ENCODE measurements around the gene ELMOD3. TPM values are rescaled to one million over a fixed set of nuclear protein-coding genes. Genes with fewer than 3 reads are reported as not detected.

ELMOD3 gene
- total RNA-seq, 2 donors from 2014 or later = 12.4 to 18.9 TPM

DNA sequence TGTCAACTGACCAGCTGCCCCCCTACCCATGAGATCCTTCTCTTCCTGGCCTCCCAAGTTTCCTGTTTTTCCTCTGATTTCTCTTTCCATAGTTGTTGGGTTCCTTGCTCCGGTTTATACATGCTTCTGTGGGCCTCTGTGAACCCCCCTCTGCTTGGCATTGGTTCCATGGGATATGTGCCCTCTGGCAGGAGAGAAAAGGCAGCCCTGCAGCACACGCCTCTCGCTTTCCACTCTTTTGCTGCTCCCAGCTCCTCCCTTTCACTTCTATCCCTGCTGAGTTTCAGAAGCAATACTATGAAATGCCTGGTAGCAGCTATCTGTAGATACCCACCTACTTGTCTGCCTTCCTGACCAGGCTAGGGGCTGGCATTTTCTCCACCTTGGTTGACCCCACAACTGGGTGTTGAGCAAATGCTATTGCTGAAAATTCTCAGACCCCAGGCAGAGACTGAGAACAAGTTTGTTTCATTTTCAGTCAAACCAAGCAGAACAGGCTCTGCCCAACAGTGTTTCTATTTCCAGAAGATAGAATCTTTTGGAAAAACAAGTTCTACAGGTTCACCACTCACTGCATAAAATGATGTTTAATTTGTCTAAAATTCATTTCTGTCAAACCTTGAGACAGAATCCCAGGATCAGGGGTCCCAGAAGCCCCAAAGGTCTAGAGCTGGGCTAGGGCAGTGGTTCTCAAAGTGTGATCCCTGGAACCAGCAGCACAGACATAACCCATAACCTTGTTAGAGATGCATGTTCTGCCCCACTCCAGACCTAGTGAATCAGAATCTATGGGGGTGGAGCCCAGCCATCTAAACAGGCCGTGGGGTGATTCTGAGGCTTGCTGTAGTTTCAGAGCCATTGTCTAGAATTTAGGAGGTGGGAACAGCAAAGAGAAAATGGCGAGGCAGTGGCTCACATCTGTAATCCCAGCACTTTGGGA lies 42.2 kb downstream of the ELMOD3 start:
- no peak overlapping the region for H3K4me3 Mint-ChIP-seq
- TF ChIP-seq, protein P1, sequence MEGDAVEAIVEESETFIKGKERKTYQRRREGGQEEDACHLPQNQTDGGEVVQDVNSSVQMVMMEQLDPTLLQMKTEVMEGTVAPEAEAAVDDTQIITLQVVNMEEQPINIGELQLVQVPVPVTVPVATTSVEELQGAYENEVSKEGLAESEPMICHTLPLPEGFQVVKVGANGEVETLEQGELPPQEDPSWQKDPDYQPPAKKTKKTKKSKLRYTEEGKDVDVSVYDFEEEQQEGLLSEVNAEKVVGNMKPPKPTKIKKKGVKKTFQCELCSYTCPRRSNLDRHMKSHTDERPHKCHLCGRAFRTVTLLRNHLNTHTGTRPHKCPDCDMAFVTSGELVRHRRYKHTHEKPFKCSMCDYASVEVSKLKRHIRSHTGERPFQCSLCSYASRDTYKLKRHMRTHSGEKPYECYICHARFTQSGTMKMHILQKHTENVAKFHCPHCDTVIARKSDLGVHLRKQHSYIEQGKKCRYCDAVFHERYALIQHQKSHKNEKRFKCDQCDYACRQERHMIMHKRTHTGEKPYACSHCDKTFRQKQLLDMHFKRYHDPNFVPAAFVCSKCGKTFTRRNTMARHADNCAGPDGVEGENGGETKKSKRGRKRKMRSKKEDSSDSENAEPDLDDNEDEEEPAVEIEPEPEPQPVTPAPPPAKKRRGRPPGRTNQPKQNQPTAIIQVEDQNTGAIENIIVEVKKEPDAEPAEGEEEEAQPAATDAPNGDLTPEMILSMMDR (conservative IDR thresholded peaks at IDR 0.05) = no peak
- no peaks in the 10 kb centered on the region for H3K9me3 Mint-ChIP-seq
- no peak for DNase-seq
- H3K4me1 Mint-ChIP-seq = no peaks in the 10 kb centered on the region
- no peaks in the 10 kb centered on the region for H3K9me3 ChIP-seq (ENCODE audit: control insufficient read depth, low read length)
- peaks cover 7% of the 10 kb centered on the region for H3K36me3 ChIP-seq (ENCODE audit: control insufficient read depth, insufficient read depth, low read length)
- peaks cover 42% of the 10 kb centered on the region for H3K36me3 Mint-ChIP-seq (ENCODE audit: low read depth)
- H3K27ac ChIP-seq (ENCODE audit: low read depth, low read length) = no peak overlapping the region
- H3K27ac Mint-ChIP-seq = peak overlapping the region; percentile 21
- H3K4me3 ChIP-seq (ENCODE audit: low read length) = no peak overlapping the region
- 89 to 93% methylated on average over 2 to 5 of the region's 5 CpGs for WGBS, 2 experiments (ENCODE audit: insufficient coverage in 1 of 2, insufficient read length in 1 of 2)
- no peaks in the 10 kb centered on the region for H3K27me3 Mint-ChIP-seq (ENCODE audit: insufficient read depth)
- no peaks in the 10 kb centered on the region for H3K27me3 ChIP-seq (ENCODE audit: control insufficient read depth, insufficient read depth, low read length, poor library complexity, severe bottlenecking)
- H3K4me1 ChIP-seq (ENCODE audit: control insufficient read depth, insufficient read depth, low read length) = no peaks in the 10 kb centered on the region
- H3K9ac ChIP-seq (ENCODE audit: extremely low read depth, low read length, poor library complexity, severe bottlenecking) = no peak overlapping the region

DNA sequence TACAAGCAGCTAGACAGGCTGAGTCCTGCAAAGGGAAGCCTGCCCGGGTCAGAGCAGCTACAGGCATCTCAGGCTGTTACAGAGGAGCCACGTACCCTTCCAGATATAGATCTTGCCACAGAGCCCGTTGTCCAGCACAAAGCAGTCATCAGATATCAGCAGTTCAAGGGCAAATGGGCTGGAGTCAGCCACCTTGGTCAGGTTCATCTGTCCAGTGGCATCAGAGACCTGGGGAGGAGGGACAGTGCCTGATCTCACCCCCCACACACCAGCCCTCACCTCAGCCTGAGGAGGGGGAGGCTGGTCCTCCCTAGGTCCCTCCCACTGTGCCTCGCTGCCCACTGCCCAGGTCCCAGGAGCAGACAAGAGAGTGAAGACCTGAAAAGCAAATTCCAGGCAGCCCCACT lies 43.4 kb downstream of the ELMOD3 start:
- no peak overlapping the region for H3K27ac Mint-ChIP-seq
- 88 to 91% methylated on average over 4 of the region's 4 CpGs for WGBS, 2 experiments (ENCODE audit: insufficient coverage in 1 of 2, insufficient read length in 1 of 2)
- H3K4me3 Mint-ChIP-seq = no peak overlapping the region
- peaks cover 43% of the 10 kb centered on the region for H3K36me3 Mint-ChIP-seq (ENCODE audit: low read depth)
- no peaks in the 10 kb centered on the region for H3K4me1 Mint-ChIP-seq
- H3K9me3 Mint-ChIP-seq = no peaks in the 10 kb centered on the region
- H3K27ac ChIP-seq (ENCODE audit: low read depth, low read length) = no peak overlapping the region
- no peaks in the 10 kb centered on the region for H3K27me3 ChIP-seq (ENCODE audit: control insufficient read depth, insufficient read depth, low read length, poor library complexity, severe bottlenecking)
- TF ChIP-seq, protein P1 (conservative IDR thresholded peaks at IDR 0.05) = no peak
- H3K9me3 ChIP-seq (ENCODE audit: control insufficient read depth, low read length) = no peaks in the 10 kb centered on the region
- no peak for DNase-seq
- no peak overlapping the region for H3K9ac ChIP-seq (ENCODE audit: extremely low read depth, low read length, poor library complexity, severe bottlenecking)
- peaks cover 7% of the 10 kb centered on the region for H3K36me3 ChIP-seq (ENCODE audit: control insufficient read depth, insufficient read depth, low read length)
- no peaks in the 10 kb centered on the region for H3K4me1 ChIP-seq (ENCODE audit: control insufficient read depth, insufficient read depth, low read length)
- H3K27me3 Mint-ChIP-seq (ENCODE audit: insufficient read depth) = no peaks in the 10 kb centered on the region
- no peak overlapping the region for H3K4me3 ChIP-seq (ENCODE audit: low read length)

DNA sequence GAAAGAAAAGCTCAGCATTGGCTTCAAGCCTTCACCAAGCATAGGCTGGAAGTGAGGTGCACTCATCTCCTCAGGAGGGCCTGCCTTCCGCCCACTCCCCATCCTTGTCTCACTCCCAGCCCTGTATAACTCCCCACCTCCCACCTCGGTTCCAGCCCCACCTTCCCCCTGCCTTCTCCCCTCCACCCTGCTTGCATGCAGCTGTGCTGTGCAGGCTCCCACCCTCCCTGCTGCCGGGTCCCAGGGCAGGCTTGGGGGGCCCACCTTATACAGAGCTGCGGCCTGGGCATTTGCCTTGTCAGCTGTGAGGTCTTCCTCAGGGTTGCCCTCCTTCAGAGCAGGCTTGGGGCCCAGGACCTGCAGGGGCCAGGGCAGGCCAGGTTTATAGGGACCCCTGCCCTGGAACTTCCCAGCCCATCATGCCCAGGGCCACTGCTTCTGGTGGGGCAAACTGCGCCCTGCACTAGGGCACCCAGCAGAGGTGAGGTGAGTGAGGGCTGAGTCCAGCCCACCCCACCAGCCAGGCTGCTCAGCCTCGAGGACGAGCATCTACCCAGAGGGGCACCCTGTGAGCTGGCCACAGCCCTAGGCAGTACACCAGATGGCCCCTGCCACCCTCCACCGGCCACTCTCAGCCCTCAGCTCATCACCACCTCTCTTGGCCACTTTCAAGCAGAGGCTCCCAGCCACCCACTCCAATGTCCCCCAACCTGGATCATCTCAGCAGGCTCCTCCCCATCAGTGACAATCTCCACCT lies 44.0 kb downstream of the ELMOD3 start:
- no peak overlapping the region for H3K9ac ChIP-seq (ENCODE audit: extremely low read depth, low read length, poor library complexity, severe bottlenecking)
- H3K4me1 ChIP-seq (ENCODE audit: control insufficient read depth, insufficient read depth, low read length) = no peaks in the 10 kb centered on the region
- H3K9me3 ChIP-seq (ENCODE audit: control insufficient read depth, low read length) = peaks cover 5% of the 10 kb centered on the region
- Mint-ChIP-seq H3K4me3 (no peak overlapping the region), H3K36me3 (ENCODE audit: low read depth) (peaks cover 47% of the 10 kb centered on the region), H3K27me3 (ENCODE audit: insufficient read depth) (no peaks in the 10 kb centered on the region), H3K9me3 (peaks cover 6% of the 10 kb centered on the region), H3K4me1 (no peaks in the 10 kb centered on the region), H3K27ac (no peak overlapping the region)
- H3K4me3 ChIP-seq (ENCODE audit: low read length) = no peak overlapping the region
- TF ChIP-seq, protein P1 (conservative IDR thresholded peaks at IDR 0.05) = no peak
- H3K27ac ChIP-seq (ENCODE audit: low read depth, low read length) = no peak overlapping the region
- WGBS, 2 experiments (ENCODE audit: insufficient coverage in 1 of 2, insufficient read length in 1 of 2) = 85 to 94% methylated on average over 3 to 8 of the region's 8 CpGs
- peaks cover 7% of the 10 kb centered on the region for H3K36me3 ChIP-seq (ENCODE audit: control insufficient read depth, insufficient read depth, low read length)
- no peak for DNase-seq
- no peaks in the 10 kb centered on the region for H3K27me3 ChIP-seq (ENCODE audit: control insufficient read depth, insufficient read depth, low read length, poor library complexity, severe bottlenecking)

Measured in endodermal cell (in vitro differentiated cells).